Right lobe of liver (tissue), 4 donors: Measurements from ENCODE around the gene OR56A1.

Experiments used
- CTCF ChIP-seq, 4 donors: fragments of 200-600 bp in 3 of 4; fragments of 450-650 bp in 1 of 4; IDR thresholded peaks; one replicate each; pipeline versions ENCODE4 v1.5.1 to v1.8.0; 2016 to 2022; ENCODE audit warnings: antibody characterized with exemption in 4 of 4, mild to moderate bottlenecking in 2 of 4
- POLR2A ChIP-seq: fragments of 450-650 bp; IDR thresholded peaks from one replicate; pipeline ENCODE4 v1.6.1; 2017; ENCODE audit warnings: antibody characterized with exemption, mild to moderate bottlenecking
- donor health status: DM: no; HTN: no; CAD: no.
- donor health status: DM: no; HTN: no; CAD: no.
- donor health status: DM: no; HTN: yes; CAD: no.

GRCh38 chr11:6006395-6006794 lies 24.2 kb downstream of the OR56A1 start:
- no peak for TF ChIP-seq CTCF (IDR thresholded peaks at IDR 0.05)
- TF ChIP-seq POLR2A = no peak
